Immature natural killer cell (primary cell): ENCODE measurements around the gene TNS1. TPM values are rescaled to one million over a fixed set of nuclear protein-coding genes. Genes with fewer than 3 reads are reported as not detected.

Experiments
- DNase-seq, 3 donors: peaks; one replicate each; pipeline ENCODE4 v3.0.0; 2022; ENCODE audit warnings: mixed read lengths in 1 of 3
- H3K27ac Mint-ChIP-seq, 6 donors: one replicate each; pipeline ENCODE4 v1.8.0; 2020; ENCODE audit warnings: mixed read lengths in 6 of 6, mild to moderate bottlenecking in 5 of 6, inconsistent platforms in 4 of 6, moderate library complexity in 3 of 6
- H3K27me3 Mint-ChIP-seq, 3 donors: one replicate each; pipeline ENCODE4 v1.8.0; 2020 to 2021; ENCODE audit warnings: low read depth in 3 of 3, mild to moderate bottlenecking in 3 of 3, mixed read lengths in 3 of 3, moderate library complexity in 3 of 3, inconsistent platforms in 1 of 3
- H3K36me3 Mint-ChIP-seq, 3 donors: one replicate each; pipeline ENCODE4 v1.8.0; 2020; ENCODE audit warnings: mixed read lengths in 3 of 3, inconsistent platforms in 2 of 3, mild to moderate bottlenecking in 2 of 3
- H3K4me1 Mint-ChIP-seq, 2 donors: one replicate each; pipeline ENCODE4 v1.8.0; 2020; ENCODE audit warnings: inconsistent platforms in 2 of 2, mild to moderate bottlenecking in 2 of 2, mixed read lengths in 2 of 2, moderate library complexity in 1 of 2
- H3K4me3 Mint-ChIP-seq, 5 donors: one replicate each; pipeline ENCODE4 v1.8.0; 2020; ENCODE audit warnings: mild to moderate bottlenecking in 5 of 5, mixed read lengths in 5 of 5, inconsistent platforms in 3 of 5, moderate library complexity in 3 of 5
- H3K9me3 Mint-ChIP-seq, 6 donors: one replicate each; pipeline ENCODE4 v1.8.0; 2020; ENCODE audit warnings: mild to moderate bottlenecking in 6 of 6, mixed read lengths in 6 of 6, inconsistent platforms in 4 of 6, moderate library complexity in 3 of 6
- polyA plus RNA-seq, 3 donors: library from polyadenylated mRNA; unstranded; fragments of 300-500 nt; fragmentation: Illumina TruSeq; gene quantifications; one replicate each; pipeline ENCODE4 v1.2.3, GENCODE V29; 2021

TNS1 gene
- polyA plus RNA-seq, 3 donors from 2014 or later: 0.40 TPM; not detected in 2

DNA sequence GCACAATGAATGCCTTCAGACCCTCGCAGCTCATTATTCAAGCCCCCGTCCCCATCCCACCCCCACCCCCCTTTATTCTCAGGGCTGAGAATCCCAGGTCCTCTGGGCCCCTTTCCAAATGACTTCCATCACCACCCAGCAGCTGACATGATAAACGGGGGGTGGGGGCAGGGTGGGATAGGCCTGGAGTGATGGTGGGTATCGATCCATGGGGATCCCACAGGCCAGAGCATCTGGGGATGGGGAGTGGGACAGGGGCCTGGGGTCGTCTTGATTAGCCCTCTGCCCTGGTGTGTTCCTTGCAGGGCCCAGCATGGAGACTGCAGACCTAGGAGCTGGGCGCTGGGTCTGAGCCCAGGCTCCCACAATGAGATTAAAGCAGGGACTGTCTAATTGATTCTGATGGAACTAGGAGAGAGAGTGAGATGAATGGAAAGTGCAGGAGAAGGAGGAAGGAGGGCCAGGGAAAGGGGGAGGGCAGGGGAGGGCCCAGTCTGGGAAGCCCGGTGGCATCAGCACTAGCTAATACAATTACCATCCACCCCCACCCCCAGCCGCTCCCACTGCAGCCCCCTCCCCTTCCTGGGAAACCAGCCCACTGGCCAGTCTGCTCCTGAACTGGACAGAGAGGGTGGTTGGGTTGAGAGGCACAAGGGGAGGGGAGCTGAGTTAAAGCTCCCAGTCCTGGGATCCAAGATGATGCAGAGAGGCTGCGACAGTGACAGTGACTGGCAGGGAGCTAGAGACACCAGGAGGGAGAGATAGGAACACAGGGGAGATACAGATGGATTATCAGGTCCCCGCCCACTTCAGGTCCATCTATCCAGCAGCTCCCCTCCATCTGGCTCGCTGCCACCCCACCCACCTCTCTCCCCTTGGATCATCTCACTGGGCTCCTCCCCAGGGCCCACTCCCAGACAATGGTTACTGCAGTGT lies 13.1 kb upstream of the TNS1 start:
- H3K9me3 Mint-ChIP-seq: no peaks in the 10 kb centered on the region
- H3K36me3 Mint-ChIP-seq: no peaks in the 10 kb centered on the region
- peaks cover 0 to under 1% of the 10 kb centered on the region in 2 donors for H3K4me1 Mint-ChIP-seq
- H3K27ac Mint-ChIP-seq: no peak overlapping the region
- no peak for DNase-seq
- peaks cover 0 to 13% (median 10%) of the 10 kb centered on the region in 3 donors for H3K27me3 Mint-ChIP-seq
- no peak overlapping the region for H3K4me3 Mint-ChIP-seq

DNA sequence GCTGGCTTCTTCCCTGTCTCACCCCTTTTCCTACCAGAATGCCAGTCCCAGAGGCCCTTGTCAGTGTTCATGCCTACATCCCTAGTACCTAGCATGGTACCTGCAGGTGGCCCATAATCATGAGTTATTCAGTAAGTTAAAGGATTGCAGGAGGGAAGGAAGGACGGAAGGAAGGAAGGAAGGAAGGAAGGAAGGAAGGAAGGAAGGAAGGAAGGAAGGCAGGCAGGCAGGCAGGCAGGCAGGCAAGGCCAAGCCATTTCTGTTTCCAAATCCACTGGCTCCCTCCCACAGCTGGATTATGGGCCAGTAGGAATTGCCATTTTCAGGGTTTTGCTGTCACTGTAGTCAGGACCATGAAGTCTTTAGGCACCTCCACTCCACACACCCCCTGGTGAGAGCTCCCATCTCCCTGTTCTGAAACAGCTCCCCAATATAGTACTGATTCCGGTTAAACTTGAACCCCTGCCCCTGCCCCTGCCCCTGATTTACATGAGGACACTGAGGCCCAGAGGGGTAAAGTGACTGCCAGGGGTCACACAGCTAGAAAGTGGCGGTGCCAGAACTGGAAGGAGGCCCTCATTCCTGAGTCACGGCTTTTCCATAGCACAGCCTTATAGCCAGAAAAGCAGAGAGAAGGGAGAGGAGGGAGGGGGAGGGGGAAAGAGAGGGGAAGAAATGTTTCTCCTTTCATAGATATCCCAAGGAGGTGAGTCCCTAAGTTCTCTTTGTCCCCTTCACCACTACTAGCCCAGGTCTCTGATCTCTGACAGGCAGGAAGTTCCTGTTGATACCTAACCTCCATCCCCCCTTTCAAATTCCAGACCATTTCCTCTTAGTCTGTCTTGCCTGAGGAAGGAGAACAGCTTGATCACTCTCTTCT lies 12.2 kb upstream of the TNS1 start:
- no peak for DNase-seq
- no peak overlapping the region for H3K27ac Mint-ChIP-seq
- peaks cover 0 to 3% of the 10 kb centered on the region in 2 donors for H3K4me1 Mint-ChIP-seq
- no peaks in the 10 kb centered on the region for H3K36me3 Mint-ChIP-seq
- no peaks in the 10 kb centered on the region for H3K9me3 Mint-ChIP-seq
- peaks cover 0 to 16% (median 12%) of the 10 kb centered on the region in 3 donors for H3K27me3 Mint-ChIP-seq
- H3K4me3 Mint-ChIP-seq: no peak overlapping the region

DNA sequence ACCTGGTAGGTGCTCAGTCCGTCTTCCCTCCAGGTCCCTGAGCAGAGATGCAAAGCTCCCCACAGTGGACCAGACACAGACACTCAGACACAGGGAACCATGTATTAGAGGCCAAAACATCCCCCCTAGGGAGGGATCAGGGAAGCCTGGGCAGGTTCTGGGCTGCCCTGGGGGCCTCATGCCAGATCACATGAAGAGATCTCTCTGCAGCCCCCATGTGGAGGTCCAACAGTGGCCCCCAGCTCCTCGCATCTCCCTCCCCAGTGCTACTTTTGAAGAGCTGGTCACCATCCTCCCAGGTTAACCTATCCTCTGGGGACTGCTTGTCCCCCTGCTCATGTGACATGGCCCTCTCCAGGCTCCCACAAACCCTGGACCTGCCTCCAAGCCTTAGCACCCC lies 10.5 kb upstream of the TNS1 start:
- no peak overlapping the region for H3K4me3 Mint-ChIP-seq
- H3K4me1 Mint-ChIP-seq: peaks cover 0 to 6% of the 10 kb centered on the region in 2 donors

DNA sequence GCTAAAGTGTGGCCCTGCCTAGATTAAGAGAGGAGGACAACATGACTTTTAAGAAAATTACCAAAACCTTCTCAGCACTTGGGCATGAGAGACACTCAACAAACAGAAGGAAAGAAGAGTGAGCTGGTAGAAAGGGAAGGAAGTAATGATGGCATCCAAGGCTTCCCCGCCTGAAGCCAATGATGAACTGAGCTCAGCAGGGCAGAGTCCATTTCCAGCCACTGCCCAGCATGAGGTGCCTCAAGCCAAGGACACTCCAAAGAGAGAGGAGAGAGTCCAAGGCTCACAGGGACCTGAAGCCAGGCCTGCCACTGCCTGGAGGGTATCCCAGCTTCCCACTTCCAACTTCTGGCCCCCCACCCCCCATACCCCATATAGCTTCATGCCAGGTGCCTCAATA lies 9.5 kb upstream of the TNS1 start:
- no peak overlapping the region for H3K4me3 Mint-ChIP-seq
- H3K27me3 Mint-ChIP-seq: peaks cover 6 to 26% (median 13%) of the 10 kb centered on the region in 3 donors

More for the DNA sequence above, 10.5 kb upstream of the TNS1 start:
- Mint-ChIP-seq H3K27me3 (peaks cover 6 to 26% (median 18%) of the 10 kb centered on the region in 3 donors), H3K9me3 (no peaks in the 10 kb centered on the region), H3K27ac (no peak overlapping the region), H3K36me3 (no peaks in the 10 kb centered on the region)
- DNase-seq: no peak

DNA sequence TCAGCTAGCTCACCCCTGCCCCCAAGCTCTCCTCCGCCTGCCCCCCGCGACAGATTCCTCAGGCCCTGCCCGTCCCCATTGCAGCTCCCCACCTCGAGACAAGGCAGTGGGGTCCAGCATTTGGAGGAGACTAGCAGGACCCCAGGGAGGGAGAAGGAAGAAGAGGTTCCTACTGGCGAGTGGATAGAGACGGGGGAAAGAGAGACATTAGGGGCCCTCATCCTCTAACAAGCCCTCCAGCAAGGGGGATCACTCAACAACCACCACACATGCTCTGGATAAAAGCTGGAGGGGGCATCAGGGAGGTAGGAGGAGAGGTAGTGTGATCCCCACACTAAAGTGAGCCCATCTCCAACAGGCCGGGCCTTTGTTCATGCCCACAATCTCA lies 8.9 kb upstream of the TNS1 start:
- H3K27me3 Mint-ChIP-seq: peaks cover 6 to 26% (median 15%) of the 10 kb centered on the region in 3 donors
- no peak for DNase-seq
- no peak overlapping the region for H3K4me3 Mint-ChIP-seq
- no peak overlapping the region for H3K27ac Mint-ChIP-seq
- no peaks in the 10 kb centered on the region for H3K9me3 Mint-ChIP-seq
- peaks cover 0 to 6% of the 10 kb centered on the region in 2 donors for H3K4me1 Mint-ChIP-seq
- no peaks in the 10 kb centered on the region for H3K36me3 Mint-ChIP-seq

More for the DNA sequence above, 9.5 kb upstream of the TNS1 start:
- Mint-ChIP-seq H3K9me3 (no peaks in the 10 kb centered on the region), H3K4me1 (peaks cover 0 to 6% of the 10 kb centered on the region in 2 donors), H3K27ac (no peak overlapping the region), H3K36me3 (no peaks in the 10 kb centered on the region)
- no peak for DNase-seq

DNA sequence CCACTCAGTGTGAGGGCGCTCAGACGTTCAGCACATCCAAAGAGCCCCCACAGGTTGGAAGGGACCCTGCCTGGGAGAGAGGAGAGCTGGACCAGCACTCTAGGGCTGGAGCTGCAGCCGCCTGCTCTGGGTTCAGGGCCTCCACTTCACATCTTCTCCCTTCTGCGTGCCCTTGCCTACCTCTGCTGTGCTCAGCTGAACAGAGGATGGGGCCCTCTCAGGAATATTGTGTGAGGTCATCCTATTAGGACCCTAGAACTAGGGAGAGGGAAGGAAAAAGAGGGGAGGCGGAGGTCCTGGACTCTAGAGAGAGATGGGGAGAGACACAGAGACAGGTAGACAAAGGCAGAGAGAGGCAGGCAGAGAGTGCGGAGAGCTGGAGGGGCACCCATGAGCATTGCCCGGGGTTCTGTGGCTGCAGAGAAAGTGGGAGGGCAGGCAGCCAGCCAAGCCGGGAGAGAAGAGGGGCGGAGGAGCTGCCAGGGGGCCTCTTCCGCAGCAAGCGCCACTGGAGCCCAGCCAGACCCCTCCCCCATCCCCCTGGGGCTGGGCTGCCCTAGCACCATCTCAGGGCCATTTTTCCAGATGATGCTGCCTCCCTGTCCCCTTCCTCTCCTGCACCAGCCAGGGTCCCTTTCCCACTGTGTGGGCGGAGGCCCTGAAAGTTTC lies 8.3 kb upstream of the TNS1 start:
- Mint-ChIP-seq H3K4me3 (peak overlapping the region; percentile 35 to 72 (median 65)), H3K27me3 (peaks cover 6 to 26% (median 16%) of the 10 kb centered on the region in 3 donors), H3K27ac (peak overlapping the region in 2 of 6 donors; percentile 53 to 67), H3K9me3 (no peaks in the 10 kb centered on the region), H3K36me3 (no peaks in the 10 kb centered on the region), H3K4me1 (peaks cover 0 to 6% of the 10 kb centered on the region in 2 donors)
- DNase-seq: no peak

DNA sequence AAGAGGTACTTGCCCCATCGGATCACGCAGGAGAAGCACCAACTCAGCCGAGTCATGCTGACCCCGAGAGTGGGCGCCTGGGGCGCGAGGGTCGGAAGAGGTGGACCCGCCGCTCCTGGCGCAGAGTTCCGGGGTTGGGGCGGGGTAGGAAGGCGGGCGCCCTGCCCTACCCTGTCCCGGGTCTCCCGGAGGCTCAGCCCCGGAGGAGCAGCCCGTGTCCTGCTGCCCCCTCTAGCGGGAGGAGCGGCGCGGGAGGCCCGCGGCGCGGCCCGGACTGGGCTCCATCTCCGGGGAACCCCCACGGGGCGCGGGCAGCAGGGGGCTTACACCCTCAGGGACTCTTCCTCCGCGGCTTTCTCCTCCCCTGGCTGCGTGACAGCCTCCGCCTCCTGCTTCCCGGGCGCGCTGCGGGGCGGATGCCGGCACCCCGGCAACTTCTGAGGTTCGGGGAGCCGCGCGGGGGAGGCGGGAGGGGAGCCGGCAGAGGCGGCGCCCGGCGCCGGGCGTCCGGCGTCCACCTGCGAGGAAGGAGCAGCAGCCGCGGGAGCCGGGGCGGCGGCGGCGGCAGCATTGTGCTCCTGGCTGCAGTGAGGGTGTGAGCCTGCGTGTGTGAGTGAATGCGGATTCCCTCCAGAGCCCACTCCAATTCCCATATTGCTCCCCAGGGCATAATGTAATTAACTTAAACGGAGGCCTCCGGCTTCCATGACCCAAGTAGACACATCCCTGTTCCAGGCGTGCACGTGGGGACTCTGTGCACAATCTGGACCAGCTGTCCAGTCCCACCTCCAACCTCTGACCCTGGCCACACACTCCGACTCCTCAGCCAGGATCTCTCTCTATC lies 7.6 kb upstream of the TNS1 start:
- peak overlapping the region; percentile 35 to 72 (median 65) for H3K4me3 Mint-ChIP-seq
- DNase-seq: peak; percentile 14 to 21 (median 17)
- no peaks in the 10 kb centered on the region for H3K36me3 Mint-ChIP-seq
- H3K27me3 Mint-ChIP-seq: peaks cover 6 to 28% (median 16%) of the 10 kb centered on the region in 3 donors
- H3K27ac Mint-ChIP-seq: no peak overlapping the region
- H3K9me3 Mint-ChIP-seq: no peaks in the 10 kb centered on the region
- peaks cover 0 to 6% of the 10 kb centered on the region in 2 donors for H3K4me1 Mint-ChIP-seq

DNA sequence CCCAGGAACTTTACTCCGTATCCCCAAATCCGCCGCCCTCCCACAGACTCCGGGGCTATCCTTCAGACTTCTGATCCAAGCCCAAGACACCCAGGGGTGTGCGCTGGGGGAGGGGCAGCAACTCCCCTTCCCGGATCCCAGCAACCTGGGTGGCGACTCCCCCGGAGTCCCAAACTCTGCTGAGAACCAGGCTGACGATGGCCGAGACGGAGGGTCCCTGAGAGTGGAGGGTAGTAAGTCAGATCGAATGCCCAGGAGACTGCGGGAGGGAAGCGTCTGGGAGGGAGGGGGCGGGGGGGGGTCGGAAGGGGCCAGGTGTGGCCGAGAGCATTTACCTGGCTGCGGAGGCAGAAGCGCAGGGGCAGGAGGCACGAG lies 7.0 kb upstream of the TNS1 start:
- Mint-ChIP-seq H3K9me3 (no peaks in the 10 kb centered on the region), H3K27ac (no peak overlapping the region), H3K4me1 (peaks cover 0 to 6% of the 10 kb centered on the region in 2 donors), H3K27me3 (peaks cover 6 to 28% (median 16%) of the 10 kb centered on the region in 3 donors), H3K4me3 (peak overlapping the region in 3 of 5 donors; percentile 58 to 73 (median 61)), H3K36me3 (no peaks in the 10 kb centered on the region)
- no peak for DNase-seq

DNA sequence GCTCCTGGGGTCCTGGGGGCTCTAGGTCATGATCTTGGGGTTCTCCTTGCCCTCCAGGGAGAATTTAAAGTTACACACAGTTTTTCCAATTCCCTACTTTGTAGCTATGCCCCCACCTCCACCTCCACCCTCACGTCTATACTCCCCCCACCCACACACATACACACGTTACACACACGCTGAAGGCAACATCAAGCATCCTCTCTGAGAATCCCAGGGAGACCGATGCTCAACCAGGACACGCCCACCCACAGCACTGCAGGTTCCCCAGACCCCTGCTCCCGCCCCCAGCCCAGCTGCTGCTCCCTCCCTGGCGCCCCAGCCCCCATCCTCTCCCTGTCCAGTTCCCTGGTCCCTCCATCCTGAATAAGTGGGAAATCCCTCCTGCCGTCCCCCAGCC lies 6.4 kb upstream of the TNS1 start:
- Mint-ChIP-seq H3K27me3 (peaks cover 6 to 28% (median 15%) of the 10 kb centered on the region in 3 donors), H3K4me3 (peak overlapping the region in 4 of 5 donors; percentile 33 to 73 (median 52)), H3K27ac (no peak overlapping the region), H3K36me3 (no peaks in the 10 kb centered on the region), H3K9me3 (no peaks in the 10 kb centered on the region), H3K4me1 (peaks cover 0 to 6% of the 10 kb centered on the region in 2 donors)
- DNase-seq: no peak

DNA sequence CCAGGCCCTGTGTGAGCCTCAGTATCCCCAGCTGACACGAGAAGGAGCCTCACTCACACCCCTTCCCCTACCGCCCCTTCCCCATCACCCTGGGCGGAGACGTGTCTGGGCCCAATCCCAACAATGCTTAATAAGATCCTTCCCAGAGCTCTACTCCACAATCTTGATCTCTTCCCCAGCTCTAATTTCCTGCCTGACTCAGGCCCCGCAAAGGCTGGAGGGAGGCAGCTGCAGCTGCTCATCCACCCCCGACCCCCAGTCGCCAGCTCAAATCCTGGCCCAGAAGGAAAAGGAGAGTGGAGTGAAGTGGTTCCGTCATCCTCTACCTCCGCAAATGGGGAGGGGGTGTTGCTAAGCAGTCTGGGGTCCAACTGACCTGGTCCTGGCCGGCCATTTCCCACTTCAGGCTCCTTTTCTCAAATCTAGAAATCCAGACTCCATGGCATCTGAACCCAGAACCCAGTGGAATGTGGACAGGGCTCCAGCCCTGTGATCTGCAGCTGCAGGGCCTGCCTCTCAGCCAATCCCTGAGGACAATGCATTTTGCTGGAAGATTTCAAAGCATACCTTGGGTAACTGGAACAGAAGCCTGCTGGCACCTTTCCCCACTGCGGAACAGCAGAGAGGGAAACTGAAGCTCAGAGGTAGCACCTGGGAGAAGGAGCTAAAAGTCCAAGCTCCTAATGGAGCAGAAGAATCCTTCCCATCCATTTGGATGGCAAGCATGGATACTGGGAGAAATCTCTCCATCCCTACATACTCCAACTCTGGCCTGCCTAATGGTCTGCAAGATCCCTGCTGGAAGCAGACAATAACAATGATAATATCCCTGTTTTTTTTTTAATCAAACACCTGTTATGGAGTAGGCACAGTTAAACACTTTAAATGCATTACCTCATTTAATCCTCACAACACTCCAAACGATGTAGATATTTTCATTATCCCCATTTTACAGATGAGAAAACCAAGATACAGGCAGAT lies 5.6 kb upstream of the TNS1 start:
- Mint-ChIP-seq H3K4me1 (peaks cover 0 to 6% of the 10 kb centered on the region in 2 donors), H3K27ac (no peak overlapping the region), H3K36me3 (no peaks in the 10 kb centered on the region), H3K9me3 (no peaks in the 10 kb centered on the region), H3K4me3 (peak overlapping the region in 2 of 5 donors; percentile 29 to 73), H3K27me3 (peaks cover 6 to 26% (median 14%) of the 10 kb centered on the region in 3 donors)
- DNase-seq: no peak

DNA sequence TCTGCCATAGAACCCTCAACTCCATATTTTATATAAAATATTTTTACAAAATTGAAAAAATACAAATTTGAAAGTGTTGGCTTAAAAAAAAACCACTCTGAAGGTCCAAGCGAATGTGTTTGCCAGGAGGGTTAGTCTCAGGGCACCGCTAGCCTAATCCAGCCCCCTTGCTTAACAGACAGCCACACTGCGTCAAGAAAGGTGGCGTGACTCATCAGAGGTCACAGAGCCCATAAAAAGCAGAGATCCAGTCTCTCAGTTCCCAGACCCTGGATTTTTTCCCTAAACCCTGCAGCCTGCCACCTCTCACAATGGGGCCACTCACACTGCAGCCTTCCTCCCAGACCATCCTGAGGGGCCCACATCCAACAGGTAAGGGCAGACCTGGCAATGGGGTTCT lies 3.9 kb upstream of the TNS1 start:
- no peak for DNase-seq
- Mint-ChIP-seq H3K27me3 (peaks cover 6 to 17% (median 11%) of the 10 kb centered on the region in 3 donors), H3K36me3 (no peaks in the 10 kb centered on the region), H3K4me1 (peaks cover 0 to 6% of the 10 kb centered on the region in 2 donors), H3K27ac (no peak overlapping the region), H3K4me3 (no peak overlapping the region), H3K9me3 (no peaks in the 10 kb centered on the region)

DNA sequence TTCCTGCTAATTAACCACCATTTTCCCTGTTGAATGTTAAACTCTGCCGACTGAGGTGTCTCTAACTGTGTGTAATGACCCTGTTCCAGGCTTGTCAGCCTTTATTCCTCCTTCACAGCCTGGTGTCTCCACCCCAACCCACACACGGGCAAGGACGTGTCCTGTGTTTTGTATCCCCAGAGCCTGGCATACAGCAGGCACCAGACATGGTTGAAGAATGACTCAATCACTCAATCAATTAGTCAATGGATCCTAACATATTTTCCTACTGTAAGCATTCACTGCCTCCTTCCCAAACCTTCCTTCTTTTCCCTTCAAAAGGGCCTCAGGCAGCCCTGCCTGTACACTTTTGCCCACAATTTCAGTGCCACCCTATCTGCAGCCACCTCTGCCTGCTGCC lies 2.7 kb upstream of the TNS1 start:
- Mint-ChIP-seq H3K9me3 (no peaks in the 10 kb centered on the region), H3K27me3 (peaks cover 6 to 12% (median 9%) of the 10 kb centered on the region in 3 donors), H3K4me1 (peaks cover 0 to 3% of the 10 kb centered on the region in 2 donors), H3K36me3 (no peaks in the 10 kb centered on the region), H3K4me3 (no peak overlapping the region), H3K27ac (no peak overlapping the region)
- no peak for DNase-seq
